GM12878 (cell line): ENCODE measurements around the gene TRAPPC3. TPM values are rescaled to one million over a fixed set of nuclear protein-coding genes. Genes with fewer than 3 reads are reported as not detected.

ENCODE experiments used
- ATAC-seq: fragments of 200-7000 bp; cut with Tn5 transposase; 3 replicates; pipeline ENCODE4 v1.9.1; 2020; ENCODE audit warnings: mild to moderate bottlenecking, moderate library complexity
- BruUV-seq: library from RNA; stranded (reverse); fragments of 400-500 nt; replicated peaks from 2 replicates; lab custom pipeline; 2021; lab: Mats Ljungman, UMichigan
- CTCF ChIA-PET: fragments of 300-600 bp; sonication (Branson Sonifier 250); formaldehyde crosslinking; extraction: SDS; loops from one replicate; lab custom pipeline; 2021; ENCODE audit warnings: inconsistent platforms; lab: Yijun Ruan, JAX
- POLR2A ChIA-PET: fragments of 350-600 bp; formaldehyde crosslinking; extraction: SDS; loops from one replicate; lab custom pipeline; 2021; ENCODE audit warnings: inconsistent platforms; lab: Charles Lee
- RAD21 ChIA-PET: fragments of 300-600 bp; sonication (Branson Sonifier 250); formaldehyde crosslinking; loops from one replicate; lab custom pipeline; 2023; ENCODE audit warnings: antibody characterized with exemption; ENCODE audit not compliant: unreplicated experiment; lab: Charles Lee
- SMC1A ChIA-PET: fragments of 300-600 bp; sonication (Branson Sonifier 250); formaldehyde crosslinking; loops from one replicate; lab custom pipeline; 2023; ENCODE audit not compliant: unreplicated experiment, uncharacterized antibody; lab: Charles Lee
- DNase-seq: peaks from one replicate; pipeline ENCODE4 v3.0.0-alpha.2; 2011; ENCODE audit warnings: low read depth, low spot score
- FAIRE-seq: peaks from 3 replicates; lab custom pipeline; 2011; peaks lifted over from hg19 to GRCh38; lab: Jason Lieb, UNC
- H2AFZ ChIP-seq: 2 replicates; pipeline ENCODE4 v1.6.0; 2011; ENCODE audit warnings: low read depth, low read length, control low read depth; ENCODE audit not compliant: control insufficient read depth
- H3K27ac ChIP-seq: 2 replicates; pipeline ENCODE4 v1.5.1; 2011; ENCODE audit warnings: control low read depth; ENCODE audit not compliant: control insufficient read depth, insufficient read depth
- H3K27me3 ChIP-seq, 2 experiments: replicated peaks in 1 of 2; 2 replicates each; pipeline versions ENCODE4 v1.6.0 to v1.6.1; 2011; ENCODE audit warnings: low read length in 1 of 2; ENCODE audit not compliant: control insufficient read depth in 2 of 2, insufficient read depth in 2 of 2
- H3K36me3 ChIP-seq, 2 experiments: 2 replicates each; pipeline ENCODE4 v1.5.1; 2011; ENCODE audit warnings: low read length in 1 of 2; ENCODE audit not compliant: control insufficient read depth in 2 of 2, insufficient read depth in 2 of 2
- H3K4me1 ChIP-seq: 2 replicates; pipeline ENCODE4 v1.6.1; 2011; ENCODE audit warnings: mild to moderate bottlenecking, low read length, moderate library complexity, mixed read lengths; ENCODE audit not compliant: control insufficient read depth, insufficient read depth
- H3K4me2 ChIP-seq: 2 replicates; pipeline ENCODE4 v1.6.0; 2011; ENCODE audit warnings: control low read depth; ENCODE audit not compliant: control insufficient read depth, insufficient read depth
- H3K4me3 ChIP-seq: fragments of 200-600 bp; sonication (generic); 2 replicates; pipeline ENCODE4 v1.5.1; 2016
- H3K79me2 ChIP-seq: 2 replicates; pipeline ENCODE4 v1.6.0; 2011; ENCODE audit warnings: low read length; ENCODE audit not compliant: control insufficient read depth, insufficient read depth
- H3K9ac ChIP-seq: 2 replicates; pipeline ENCODE4 v1.8.0; 2011; ENCODE audit warnings: low read length, control low read depth, mixed read lengths; ENCODE audit not compliant: control insufficient read depth, insufficient read depth
- H3K9me3 ChIP-seq: replicated peaks from 3 replicates; pipeline ENCODE4 v1.5.1; 2011; ENCODE audit warnings: mild to moderate bottlenecking, low read length; ENCODE audit not compliant: control insufficient read depth, insufficient read depth
- H4K20me1 ChIP-seq: 2 replicates; pipeline ENCODE4 v1.6.0; 2011; ENCODE audit not compliant: control insufficient read depth, insufficient read depth
- CREB1 ChIP-seq: IDR thresholded peaks from 2 replicates; pipeline ENCODE4 v1.6.1; 2012; ENCODE audit warnings: low read depth, mild to moderate bottlenecking, inconsistent platforms
- HDGF ChIP-seq: fragments of 450-650 bp; IDR thresholded peaks from 2 replicates; pipeline ENCODE4 v1.6.1; 2016; ENCODE audit warnings: antibody characterized with exemption
- IRF4 ChIP-seq: IDR thresholded peaks from 2 replicates; pipeline ENCODE4 v1.6.1; 2011; ENCODE audit warnings: low read depth, low read length
- MTA3 ChIP-seq: IDR thresholded peaks from 2 replicates; pipeline ENCODE4 v1.6.1; 2012; ENCODE audit warnings: low read length, inconsistent platforms, borderline replicate concordance
- TCF7 ChIP-seq: IDR thresholded peaks from 2 replicates; pipeline ENCODE4 v1.6.1; 2014; ENCODE audit warnings: antibody characterized with exemption, borderline replicate concordance
- WGBS: methylation state at CpG from one replicate; pipeline ENCODE4 v1.1.6; 2016; ENCODE audit warnings: low lambda C conversion rate; ENCODE audit not compliant: insufficient replicate concordance, insufficient coverage; ENCODE audit errors: missing lambda C conversion rate; 5-methylcytosine and 5-hydroxymethylcytosine counted together
- in situ Hi-C: fragments of 300-500 bp; cut with MboI; formaldehyde crosslinking; loops from 9 replicates; pipeline ENCODE4 v1.14.3; 2018; ENCODE audit warnings: mixed read lengths
- intact Hi-C: fragments of 100-400 bp; cut with micrococcal nuclease; formaldehyde crosslinking; loops from one replicate; pipeline ENCODE4 v1.14.2; 2022; ENCODE audit not compliant: unreplicated experiment
- polyA plus RNA-seq, 11 experiments: library from polyadenylated mRNA; depleted of rRNA in 4 of 11; unstranded in 6 of 11; stranded (reverse) in 5 of 11; fragments of >200 nt; fragmentation: Nextera tagmentation in 4 of 11; fragmentation: Illumina TruSeq in 1 of 11; extraction: Ambion mirVana in 4 of 11; extraction: Trizol in 1 of 11; gene quantifications; 1 replicate in 1 of 11; 2 replicates in 10 of 11; pipeline versions ENCODE4 v1.2.1 to v1.2.3, GENCODE V29; 2011 to 2016; ENCODE audit warnings: inconsistent platforms in 2 of 11, missing spikeins in 2 of 11, low read depth in 1 of 11
- total RNA-seq, 4 experiments: library from RNA; depleted of rRNA in 3 of 4; stranded (reverse); fragments of >200 nt in 3 of 4; fragmentation: Illumina TruSeq in 1 of 4; extraction: Trizol in 1 of 4; gene quantifications; 2 replicates each; pipeline versions ENCODE4 v1.2.1 to v1.2.3, GENCODE V29; 2013 to 2021
- TF ChIP-seq, protein P1 (sequence below): fragments of 150-350 bp; IDR thresholded peaks from 2 replicates; pipeline ENCODE4 v1.6.1; 2016; ENCODE audit warnings: low read depth, low read length

The TRAPPC3 gene
- total and polyA plus RNA-seq, 10 of the 15 experiments (the other 5 are each of a cell fraction or from before 2014, with no cell fraction given) = 14.7 to 122 (median 70.5) TPM

DNA sequence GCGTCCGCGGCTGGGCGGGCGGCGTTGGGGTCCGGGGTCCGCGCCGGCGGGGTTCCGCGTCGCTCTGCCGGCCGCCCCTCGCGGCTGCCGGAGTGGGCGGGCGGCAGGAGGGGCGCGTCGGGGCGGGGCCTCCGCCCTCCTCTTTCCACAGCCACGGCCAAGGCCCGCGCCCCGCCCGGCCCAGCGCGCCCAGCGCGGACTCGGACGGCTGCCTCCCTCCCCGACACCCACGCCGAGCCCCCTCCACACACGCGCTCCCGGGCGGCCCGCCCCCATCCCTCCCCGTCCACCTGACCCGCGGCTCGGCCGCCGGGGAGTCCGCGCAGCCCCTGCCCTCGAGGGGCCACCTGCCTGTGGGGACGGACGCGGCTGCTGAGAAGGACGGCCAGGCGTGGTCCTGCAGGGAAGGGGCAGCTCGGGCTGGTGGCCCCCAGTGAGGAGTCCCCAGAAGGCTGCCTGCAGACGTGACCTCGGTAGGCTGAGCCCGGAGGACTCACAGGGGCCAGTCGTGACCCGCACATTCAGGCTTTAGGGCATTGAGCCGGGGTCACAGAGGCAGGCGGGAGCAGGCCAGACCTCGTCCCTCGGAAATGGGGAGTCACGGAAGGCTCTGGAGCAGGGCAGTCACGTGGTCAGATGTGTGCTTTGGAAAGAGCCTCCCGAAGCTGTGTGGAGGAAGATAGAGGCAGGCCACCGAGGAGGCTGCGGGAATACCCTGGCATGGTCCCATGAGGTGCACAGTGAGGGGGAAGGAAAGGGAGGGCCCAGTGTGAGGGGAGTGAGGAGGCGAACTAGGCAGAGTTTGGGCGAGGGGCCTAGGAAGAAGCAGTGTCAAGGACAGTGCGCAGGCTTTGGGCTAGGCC is 23.9 kb downstream of the TRAPPC3 start, which contains the start of gene COL8A2:
Gene COL8A2, minus strand, starts transcription at position 94 of the 863 bp plus-strand sequence. CDS start 24,980 bp downstream, outside the sequence.
- ATAC-seq (no peak), DNase-seq (no peak), FAIRE-seq (no peak)
- peaks cover 4 to 11% of the 10 kb centered on the region in 2 experiments; a peak in 3 of 4 replicates for H3K27me3 ChIP-seq
- SMC1A ChIA-PET = no interaction called here
- H3K4me3 ChIP-seq = no peak within 1 kb of the TSS
- no peaks in the 10 kb centered on the region for H3K9me3 ChIP-seq
- H3K27ac ChIP-seq = no peak within 1 kb of the TSS
- no peaks in the 10 kb centered on the region for H3K36me3 ChIP-seq
- TF ChIP-seq HDGF = no peak
- no peak for TF ChIP-seq TCF7
- TF ChIP-seq IRF4 = no peak
- WGBS = 41% methylated on average over 27 of the region's 77 CpGs
- H3K79me2 ChIP-seq = no peaks in the 10 kb centered on the region
- H4K20me1 ChIP-seq = no peaks in the 10 kb centered on the region; the same call in 1 of the 2 replicates
- CTCF ChIA-PET = no interaction called here
- in situ Hi-C loops = no loop called here
- H2AFZ ChIP-seq = no peak within 1 kb of the TSS
- H3K4me2 ChIP-seq = no peak within 1 kb of the TSS
- POLR2A ChIA-PET = interaction anchor here (0.6 kb wide), 1 partner anchor 1349 kb away, joined by 3 read pairs; no protein-coding TSS in a partner anchor
- H3K9ac ChIP-seq = no peak within 1 kb of the TSS
- intact Hi-C loops = no loop called here
- RAD21 ChIA-PET = no interaction called here
- BruUV-seq = no TSS peak
- H3K4me1 ChIP-seq = peaks cover 11% of the 10 kb centered on the region

DNA sequence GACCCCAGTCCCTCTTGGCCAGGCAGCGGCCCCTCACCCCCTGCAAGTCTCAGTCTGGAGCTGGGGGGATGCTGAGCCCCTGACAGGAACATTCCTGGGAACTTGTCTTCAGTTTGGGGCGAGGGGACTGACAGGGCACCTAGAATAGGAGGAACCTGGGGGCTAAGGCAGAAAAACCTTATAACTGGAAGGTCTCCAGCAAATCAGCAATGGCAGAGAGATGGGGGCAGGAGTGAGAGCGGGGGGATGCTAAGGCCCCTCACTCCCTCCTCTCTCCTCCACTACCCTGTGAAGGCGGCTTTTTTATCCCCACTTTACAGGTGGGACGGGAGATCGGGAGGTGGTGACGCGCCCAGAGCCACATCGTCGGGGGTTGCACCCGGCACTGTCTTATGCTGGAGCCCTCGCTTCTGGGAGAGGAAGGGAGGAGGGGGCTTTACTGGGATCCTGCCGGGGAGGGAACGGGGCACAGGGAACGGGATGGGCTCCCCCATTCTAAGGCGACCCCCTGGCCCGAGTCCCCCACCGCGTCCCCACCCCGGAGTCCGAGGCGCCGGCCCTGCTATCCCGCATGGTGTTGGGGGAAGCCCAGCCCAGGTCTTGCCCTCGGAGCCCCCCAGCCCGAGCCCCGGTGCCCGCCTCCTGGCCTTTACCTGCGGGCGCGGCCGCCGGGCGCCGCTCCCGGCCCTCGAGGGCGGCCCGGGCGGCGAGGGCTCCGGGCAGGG is 24.7 kb downstream of the TRAPPC3 start:
- CTCF ChIA-PET = no interaction called here
- Histone ChIP-seq H3K27me3 (peaks cover 4 to 11% of the 10 kb centered on the region in 2 experiments; a peak in 3 of 4 replicates), H4K20me1 (no peaks in the 10 kb centered on the region; the same call in 1 of the 2 replicates), H2AFZ (no peak overlapping the region), H3K9ac (no peak overlapping the region), H3K4me3 (no peak overlapping the region), H3K36me3 (no peaks in the 10 kb centered on the region), H3K79me2 (no peaks in the 10 kb centered on the region), H3K4me2 (no peak overlapping the region), H3K4me1 (peaks cover 11% of the 10 kb centered on the region), H3K27ac (no peak overlapping the region), H3K9me3 (no peaks in the 10 kb centered on the region)
- DNase-seq = no peak
- 73% methylated on average over 25 of the region's 42 CpGs for WGBS
- in situ Hi-C loops = no loop called here
- SMC1A ChIA-PET = no interaction called here
- ATAC-seq = no peak
- BruUV-seq = no TSS peak
- RAD21 ChIA-PET = no interaction called here
- no peak for FAIRE-seq
- POLR2A ChIA-PET = no interaction called here
- intact Hi-C loops = no loop called here
- TF ChIP-seq, protein P1, sequence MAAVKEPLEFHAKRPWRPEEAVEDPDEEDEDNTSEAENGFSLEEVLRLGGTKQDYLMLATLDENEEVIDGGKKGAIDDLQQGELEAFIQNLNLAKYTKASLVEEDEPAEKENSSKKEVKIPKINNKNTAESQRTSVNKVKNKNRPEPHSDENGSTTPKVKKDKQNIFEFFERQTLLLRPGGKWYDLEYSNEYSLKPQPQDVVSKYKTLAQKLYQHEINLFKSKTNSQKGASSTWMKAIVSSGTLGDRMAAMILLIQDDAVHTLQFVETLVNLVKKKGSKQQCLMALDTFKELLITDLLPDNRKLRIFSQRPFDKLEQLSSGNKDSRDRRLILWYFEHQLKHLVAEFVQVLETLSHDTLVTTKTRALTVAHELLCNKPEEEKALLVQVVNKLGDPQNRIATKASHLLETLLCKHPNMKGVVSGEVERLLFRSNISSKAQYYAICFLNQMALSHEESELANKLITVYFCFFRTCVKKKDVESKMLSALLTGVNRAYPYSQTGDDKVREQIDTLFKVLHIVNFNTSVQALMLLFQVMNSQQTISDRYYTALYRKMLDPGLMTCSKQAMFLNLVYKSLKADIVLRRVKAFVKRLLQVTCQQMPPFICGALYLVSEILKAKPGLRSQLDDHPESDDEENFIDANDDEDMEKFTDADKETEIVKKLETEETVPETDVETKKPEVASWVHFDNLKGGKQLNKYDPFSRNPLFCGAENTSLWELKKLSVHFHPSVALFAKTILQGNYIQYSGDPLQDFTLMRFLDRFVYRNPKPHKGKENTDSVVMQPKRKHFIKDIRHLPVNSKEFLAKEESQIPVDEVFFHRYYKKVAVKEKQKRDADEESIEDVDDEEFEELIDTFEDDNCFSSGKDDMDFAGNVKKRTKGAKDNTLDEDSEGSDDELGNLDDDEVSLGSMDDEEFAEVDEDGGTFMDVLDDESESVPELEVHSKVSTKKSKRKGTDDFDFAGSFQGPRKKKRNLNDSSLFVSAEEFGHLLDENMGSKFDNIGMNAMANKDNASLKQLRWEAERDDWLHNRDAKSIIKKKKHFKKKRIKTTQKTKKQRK = no peak
- TF ChIP-seq MTA3 (no peak), CREB1 (no peak)
